ENCODE measurements around the gene MAFG. TPM values are rescaled to one million over a fixed set of nuclear protein-coding genes. Genes with fewer than 3 reads are reported as not detected.

The MAFG gene
- total and polyA plus RNA-seq, 2 experiments from 2014 or later: 16.1 to 27.0 TPM

- DNase-seq (ENCODE audit: low read depth in 1 of 2, low spot score in 1 of 2): no peak
Measured at GRCh38 chr17:81895400-81895799, 32.1 kb downstream of the MAFG start.

GRCh38 chr17:81891303-81891552, 36.3 kb downstream of the MAFG start:
- peak overlapping the region; percentile 87 for H3K27ac ChIP-seq
- H3K36me3 ChIP-seq: peaks cover 36% of the 10 kb centered on the region
- peak overlapping the region; percentile 82 for H3K4me3 ChIP-seq

More at GRCh38 chr17:81895400-81895799, 32.1 kb downstream of the MAFG start:
- TF ChIP-seq CTCF (IDR thresholded peaks at IDR 0.05; ENCODE audit: low read depth, low read length): no peak
- H3K27me3 ChIP-seq: no peaks in the 10 kb centered on the region
- H3K36me3 ChIP-seq: peaks cover 12% of the 10 kb centered on the region
- no peaks in the 10 kb centered on the region for H3K9me3 ChIP-seq (ENCODE audit: low read depth)
- no peak overlapping the region for H3K27ac ChIP-seq
- peaks cover 2% of the 10 kb centered on the region for H3K4me1 ChIP-seq (ENCODE audit: low read depth)
- H3K4me3 ChIP-seq: no peak overlapping the region

GRCh38 chr17:81890447-81891302, 36.9 kb downstream of the MAFG start:
- Histone ChIP-seq H3K36me3 (peaks cover 36% of the 10 kb centered on the region), H3K4me3 (peak overlapping the region; percentile 82), H3K27ac (peak overlapping the region; percentile 85), H3K9me3 (ENCODE audit: low read depth) (no peaks in the 10 kb centered on the region), H3K27me3 (no peaks in the 10 kb centered on the region), H3K4me1 (ENCODE audit: low read depth) (peaks cover 6% of the 10 kb centered on the region)
- TF ChIP-seq CTCF (IDR thresholded peaks at IDR 0.05; ENCODE audit: low read depth, low read length): no peak
- peak in 1 of 2 donors; percentile 31 for DNase-seq (ENCODE audit: low read depth in 1 of 2, low spot score in 1 of 2)

More at GRCh38 chr17:81891303-81891552, 36.3 kb downstream of the MAFG start:
- no peaks in the 10 kb centered on the region for H3K9me3 ChIP-seq (ENCODE audit: low read depth)
- H3K27me3 ChIP-seq: no peaks in the 10 kb centered on the region
- DNase-seq (ENCODE audit: low read depth in 1 of 2, low spot score in 1 of 2): no peak
- no peak for TF ChIP-seq CTCF (IDR thresholded peaks at IDR 0.05; ENCODE audit: low read depth, low read length)
- peaks cover 6% of the 10 kb centered on the region for H3K4me1 ChIP-seq (ENCODE audit: low read depth)

- TF ChIP-seq CTCF (IDR thresholded peaks at IDR 0.05; ENCODE audit: low read depth, low read length): no peak
- DNase-seq (ENCODE audit: low read depth in 1 of 2, low spot score in 1 of 2): no peak
- Histone ChIP-seq H3K36me3 (peaks cover 33% of the 10 kb centered on the region), H3K4me1 (ENCODE audit: low read depth) (peaks cover 6% of the 10 kb centered on the region), H3K27ac (no peak overlapping the region), H3K4me3 (no peak overlapping the region), H3K9me3 (ENCODE audit: low read depth) (no peaks in the 10 kb centered on the region), H3K27me3 (no peaks in the 10 kb centered on the region)
Measured at GRCh38 chr17:81889602-81890001, 37.9 kb downstream of the MAFG start.

GRCh38 chr17:81888988-81889595, 38.4 kb downstream of the MAFG start:
- no peak for DNase-seq (ENCODE audit: low read depth in 1 of 2, low spot score in 1 of 2)
- Histone ChIP-seq H3K27me3 (no peaks in the 10 kb centered on the region), H3K4me3 (no peak overlapping the region), H3K9me3 (ENCODE audit: low read depth) (no peaks in the 10 kb centered on the region), H3K27ac (no peak overlapping the region), H3K36me3 (peaks cover 37% of the 10 kb centered on the region), H3K4me1 (ENCODE audit: low read depth) (peaks cover 6% of the 10 kb centered on the region)
- TF ChIP-seq CTCF (IDR thresholded peaks at IDR 0.05; ENCODE audit: low read depth, low read length): no peak
